Skeletal muscle satellite cell (primary cell): ENCODE data around the gene NDUFV1.

Source experiments
- H3K27me3 ChIP-seq: 2 replicates; pipeline ENCODE4 v1.7.0; 2013; ENCODE audit warnings: low read length; ENCODE audit not compliant: control insufficient read depth, insufficient read depth
- H3K36me3 ChIP-seq: 2 replicates; pipeline ENCODE4 v1.7.0; 2013; ENCODE audit warnings: mild to moderate bottlenecking, control low read depth, low read length; ENCODE audit not compliant: insufficient read depth
- H3K4me1 ChIP-seq: 2 replicates; pipeline ENCODE4 v1.7.0; 2013; ENCODE audit warnings: low read length; ENCODE audit not compliant: control insufficient read depth, insufficient read depth
- H3K4me2 ChIP-seq: 2 replicates; pipeline ENCODE4 v1.7.0; 2013; ENCODE audit warnings: mild to moderate bottlenecking, low read length
- H3K4me3 ChIP-seq: 2 replicates; pipeline ENCODE4 v1.7.0; 2013; ENCODE audit warnings: low read length
- H3K9ac ChIP-seq: 2 replicates; pipeline ENCODE4 v1.7.0; 2013; ENCODE audit warnings: mild to moderate bottlenecking, low read depth, low read length, moderate library complexity
- H3K9me3 ChIP-seq: replicated peaks from 2 replicates; pipeline ENCODE4 v1.7.0; 2013; ENCODE audit warnings: mild to moderate bottlenecking, control low read depth, low read length

NDUFV1 gene

DNA sequence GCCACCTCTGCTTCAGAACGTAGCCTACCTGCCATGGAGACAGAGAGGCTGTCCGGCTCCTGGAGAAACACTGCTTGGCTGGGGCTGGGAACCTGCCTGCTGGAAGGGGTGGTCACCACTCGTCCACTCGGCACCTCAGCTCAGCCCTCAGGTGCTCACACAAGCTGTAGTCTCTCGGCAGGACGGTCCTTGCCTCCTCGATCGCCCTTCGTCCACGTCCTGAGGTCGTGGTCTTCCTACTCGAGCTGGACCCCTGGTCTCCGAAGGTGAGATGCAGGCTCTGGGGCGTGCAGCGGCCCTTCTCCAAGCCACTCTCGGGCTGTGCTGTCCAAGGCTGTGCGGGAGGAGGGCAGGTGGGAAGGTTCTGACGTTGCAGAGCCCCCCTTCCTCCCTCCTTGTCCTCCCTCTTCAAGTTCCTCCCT lies 32.7 kb downstream of the NDUFV1 start, which contains the start of gene TBX10:
TSS of gene TBX10 (minus strand) at position 326 of the 422 bp plus-strand sequence. CDS start at position 35, 291 bp downstream.
- Histone ChIP-seq H3K9me3 (no peaks in the 10 kb centered on the region), H3K4me3 (no peak within 1 kb of the TSS), H3K27me3 (peaks cover 17% of the 10 kb centered on the region), H3K36me3 (no peaks in the 10 kb centered on the region), H3K9ac (no peak within 1 kb of the TSS), H3K4me2 (no peak within 1 kb of the TSS), H3K4me1 (no peaks in the 10 kb centered on the region)

DNA sequence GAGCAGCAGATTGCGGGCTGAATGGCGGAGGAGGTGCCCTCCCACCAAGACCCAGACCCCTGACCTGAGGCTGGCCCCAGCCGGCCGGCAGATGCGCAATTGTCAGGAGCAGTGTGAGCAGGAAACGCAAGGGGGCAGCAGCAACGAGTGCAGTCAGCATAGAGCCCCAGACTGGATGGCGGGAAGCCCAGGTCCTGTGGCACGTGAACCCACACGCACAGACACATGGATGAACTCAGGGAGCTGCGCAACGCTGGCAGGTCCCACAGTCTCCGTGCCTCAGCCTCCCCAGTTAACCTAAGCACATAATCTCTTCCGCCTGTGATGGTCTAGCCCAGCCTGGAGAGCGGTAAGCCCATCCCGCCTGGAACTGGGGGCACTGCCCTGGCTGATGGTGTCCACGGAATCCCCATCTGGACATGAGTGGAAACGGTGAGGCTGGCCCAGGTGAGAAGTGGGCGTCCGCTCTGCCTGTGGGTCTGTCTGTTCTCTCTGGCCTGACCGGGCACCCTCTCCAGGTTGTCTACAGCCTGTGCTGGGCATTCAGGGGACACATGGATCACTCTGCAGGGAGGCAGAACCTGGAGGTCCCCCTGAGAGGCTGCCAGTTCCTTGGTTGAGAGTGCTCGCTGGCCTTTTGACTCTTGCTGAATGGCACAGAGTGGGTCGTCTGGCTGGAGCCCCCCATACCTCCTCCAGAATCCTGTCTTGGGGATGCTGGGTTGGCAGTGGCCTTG lies 33.5 kb downstream of the NDUFV1 start:
- Histone ChIP-seq H3K9ac (no peak overlapping the region), H3K9me3 (no peaks in the 10 kb centered on the region), H3K27me3 (peaks cover 15% of the 10 kb centered on the region), H3K4me3 (no peak overlapping the region), H3K4me2 (no peak overlapping the region), H3K36me3 (no peaks in the 10 kb centered on the region), H3K4me1 (no peaks in the 10 kb centered on the region)

DNA sequence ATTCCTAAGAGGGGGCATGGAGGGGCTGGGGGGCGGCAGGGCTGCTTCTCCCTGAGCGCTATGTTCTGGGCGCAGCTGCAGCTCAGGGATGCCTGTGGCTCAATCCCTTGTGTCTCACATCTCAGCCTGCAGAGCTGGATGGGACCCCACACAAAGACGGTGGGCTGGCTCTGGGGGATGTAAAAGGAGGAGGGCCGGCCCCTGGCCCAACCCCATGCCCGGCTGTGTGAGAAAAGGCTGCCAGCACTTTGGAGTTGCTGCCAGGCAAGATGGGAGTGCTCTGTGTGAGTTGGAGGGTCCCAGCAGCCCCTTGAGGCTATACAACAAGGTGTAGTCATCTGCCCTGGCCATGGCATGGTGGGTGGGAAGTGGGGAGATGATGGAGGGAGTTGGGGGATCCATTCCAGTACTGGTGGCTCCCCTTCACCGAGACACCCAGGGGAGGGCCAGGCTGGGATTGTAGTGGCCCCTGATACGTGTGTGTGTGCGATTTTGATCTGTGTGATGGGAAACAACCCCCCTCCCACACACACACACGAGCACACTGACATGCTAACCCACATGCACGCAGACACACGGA lies 34.1 kb downstream of the NDUFV1 start:
- no peaks in the 10 kb centered on the region for H3K4me1 ChIP-seq

DNA sequence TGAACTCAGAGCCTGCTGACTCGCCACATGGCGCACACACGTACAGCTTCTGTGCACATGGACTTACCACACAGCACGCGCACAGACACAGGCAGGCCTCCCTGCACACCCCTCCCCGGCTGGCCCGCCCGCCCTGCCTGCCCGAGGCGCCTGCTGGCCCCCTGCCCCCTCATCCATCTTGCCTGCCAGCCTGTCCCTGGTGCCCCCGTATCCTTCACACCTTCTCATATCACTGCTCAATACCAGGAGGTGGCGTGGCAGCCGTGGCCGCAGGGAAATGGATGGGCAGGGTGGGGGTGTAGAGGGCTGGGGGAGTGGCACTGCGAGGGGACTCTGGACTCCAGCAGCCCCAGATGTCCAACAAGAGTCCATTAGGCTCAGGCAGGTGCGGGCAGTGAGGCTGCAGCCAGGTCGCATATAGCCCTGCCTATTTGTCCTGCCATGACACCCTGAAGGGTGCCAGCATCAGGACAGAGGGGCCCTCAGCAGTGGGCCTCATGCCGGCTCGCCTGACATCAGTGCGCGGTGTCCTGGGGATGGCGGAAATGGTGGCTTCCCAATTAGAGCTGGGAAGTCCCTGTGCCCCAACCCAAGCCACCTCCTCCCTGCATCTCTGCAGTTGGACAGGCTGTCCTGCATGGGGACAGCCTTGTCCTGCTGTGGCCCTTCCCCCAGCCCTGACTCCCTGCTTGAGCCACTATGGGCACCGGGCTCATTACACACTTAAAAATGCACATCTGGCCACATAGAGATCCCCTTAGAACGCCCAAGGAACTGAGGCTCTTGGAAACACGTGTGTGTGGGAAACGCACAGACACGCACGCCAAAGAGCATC lies 34.8 kb downstream of the NDUFV1 start:
- Histone ChIP-seq H3K4me1 (no peaks in the 10 kb centered on the region), H3K36me3 (no peaks in the 10 kb centered on the region), H3K9me3 (no peaks in the 10 kb centered on the region), H3K4me3 (no peak overlapping the region), H3K4me2 (no peak overlapping the region), H3K9ac (no peak overlapping the region), H3K27me3 (peaks cover 15% of the 10 kb centered on the region)

More for the DNA sequence above, 34.1 kb downstream of the NDUFV1 start:
- Histone ChIP-seq H3K27me3 (peaks cover 15% of the 10 kb centered on the region), H3K4me3 (no peak overlapping the region), H3K9ac (no peak overlapping the region), H3K9me3 (no peaks in the 10 kb centered on the region), H3K4me2 (no peak overlapping the region), H3K36me3 (no peaks in the 10 kb centered on the region)

DNA sequence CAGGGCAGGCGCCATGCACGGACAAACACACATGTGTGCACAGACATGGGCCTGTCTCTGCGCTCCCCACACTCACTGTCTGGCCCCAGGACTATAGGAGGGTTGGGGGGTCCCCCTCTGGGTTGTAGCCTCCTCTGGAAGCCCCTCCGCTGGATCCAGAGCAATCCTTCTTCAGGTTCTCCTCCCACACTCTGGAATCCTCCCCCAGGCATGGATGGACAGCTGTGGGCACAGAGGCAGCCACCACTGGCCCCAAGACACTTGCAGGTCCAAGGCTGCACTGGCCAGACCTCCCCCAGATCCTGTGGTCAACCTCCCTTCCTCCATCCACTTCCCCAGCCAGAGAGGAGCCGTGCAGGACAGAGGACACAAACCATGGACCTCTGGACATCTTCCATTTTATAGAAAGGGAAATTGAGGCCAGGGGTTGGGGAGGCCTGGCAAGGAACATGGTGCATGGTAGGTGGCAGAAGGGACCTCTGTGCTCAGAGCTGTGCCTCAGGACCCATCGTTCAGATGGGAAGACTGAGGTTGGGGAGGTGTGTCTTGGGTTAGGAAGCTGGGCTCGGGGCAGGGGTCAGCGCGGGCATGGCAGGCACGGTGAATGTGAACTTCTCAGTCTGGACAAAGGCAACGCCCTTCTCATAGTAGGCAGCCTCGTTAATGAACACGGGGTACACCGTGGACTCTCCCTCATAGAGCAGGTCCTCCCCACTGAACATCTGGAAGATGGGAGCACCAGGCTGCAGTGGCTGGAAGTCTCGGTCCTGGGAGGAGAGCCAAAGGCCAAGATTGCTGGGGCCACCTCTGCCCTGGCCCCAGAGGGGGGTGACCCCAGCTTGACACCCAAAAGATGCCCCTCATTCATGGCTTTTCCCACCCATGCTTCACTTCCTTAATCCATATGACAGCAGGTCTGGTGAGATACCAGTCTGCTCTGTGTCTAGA lies 35.7 kb downstream of the NDUFV1 start:
- H3K27me3 ChIP-seq = peaks cover 15% of the 10 kb centered on the region
- no peak overlapping the region for H3K9ac ChIP-seq

DNA sequence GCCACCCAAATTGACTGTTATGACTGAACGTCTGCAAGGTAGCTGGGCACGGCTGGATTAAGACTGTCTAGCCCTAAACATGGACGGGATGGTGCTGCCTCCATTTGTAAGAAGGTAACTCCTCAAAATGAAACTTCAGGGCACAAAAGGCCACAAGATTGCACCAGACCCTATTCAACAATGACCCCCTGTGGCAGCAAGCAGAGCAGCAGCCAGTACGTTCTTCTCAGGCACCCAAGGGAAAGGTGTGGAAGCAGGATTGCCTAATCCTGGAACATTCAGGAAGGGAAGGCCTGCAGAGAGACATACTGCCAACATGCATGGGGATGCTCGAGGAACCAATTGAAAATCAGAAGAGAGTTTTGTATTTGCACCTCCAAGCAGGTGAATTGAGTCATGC lies 37.3 kb downstream of the NDUFV1 start:
- Histone ChIP-seq H3K4me3 (no peak overlapping the region), H3K4me1 (no peaks in the 10 kb centered on the region), H3K36me3 (no peaks in the 10 kb centered on the region), H3K9me3 (no peaks in the 10 kb centered on the region), H3K4me2 (no peak overlapping the region), H3K9ac (no peak overlapping the region), H3K27me3 (peaks cover 24% of the 10 kb centered on the region)

More for the DNA sequence above, 35.7 kb downstream of the NDUFV1 start:
- H3K36me3 ChIP-seq = no peaks in the 10 kb centered on the region
- H3K4me2 ChIP-seq = no peak overlapping the region
- H3K4me3 ChIP-seq = no peak overlapping the region
- H3K9me3 ChIP-seq = no peaks in the 10 kb centered on the region
- H3K4me1 ChIP-seq = no peaks in the 10 kb centered on the region

DNA sequence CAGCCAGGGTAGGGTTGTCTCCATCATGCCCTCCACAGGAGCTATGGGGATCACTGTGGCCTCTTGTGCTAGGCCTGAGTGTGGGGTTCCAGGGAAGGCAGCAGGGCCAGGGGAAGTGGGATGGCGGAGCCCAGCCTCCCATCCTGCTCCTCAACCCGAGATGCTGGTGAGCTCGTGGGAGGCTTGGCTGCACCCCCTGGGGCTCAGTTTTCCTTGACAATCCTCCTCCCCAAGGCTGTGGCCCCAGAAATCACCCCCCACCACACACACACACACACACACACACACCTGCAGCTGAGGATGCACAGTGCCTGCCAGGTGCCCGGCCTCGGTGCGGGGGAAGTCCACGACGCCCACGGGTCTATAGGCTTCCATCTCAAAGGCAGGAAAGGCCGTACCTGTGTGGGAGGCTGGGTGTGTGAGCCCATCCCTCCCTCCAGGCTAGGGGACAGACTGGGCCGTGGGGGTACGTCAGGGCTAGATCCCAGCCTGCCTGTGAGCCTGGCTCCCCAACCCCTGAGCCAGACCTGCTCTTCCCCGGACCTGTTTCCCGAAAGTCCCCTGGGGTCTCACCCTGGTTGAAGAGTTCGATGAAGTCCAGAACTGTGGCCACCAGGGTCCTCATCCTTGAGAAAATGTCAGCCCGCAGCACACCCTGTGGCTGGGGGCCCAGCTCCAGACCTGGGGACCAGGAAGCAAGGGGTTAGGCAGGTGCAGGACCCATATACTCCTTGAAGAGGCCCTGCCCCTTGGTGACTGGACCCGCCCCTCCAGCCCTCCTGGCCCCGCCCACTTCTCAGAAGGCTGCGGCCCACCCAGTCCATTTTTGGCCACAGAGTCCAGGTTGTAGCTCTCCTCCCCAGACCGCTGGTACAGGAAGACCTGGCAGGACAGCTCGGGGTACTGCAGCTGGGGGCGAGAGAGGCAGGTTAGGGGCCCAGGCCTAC lies 38.0 kb downstream of the NDUFV1 start:
- Histone ChIP-seq H3K36me3 (no peaks in the 10 kb centered on the region), H3K9ac (no peak overlapping the region), H3K27me3 (peaks cover 20% of the 10 kb centered on the region), H3K4me2 (no peak overlapping the region), H3K9me3 (no peaks in the 10 kb centered on the region), H3K4me1 (no peaks in the 10 kb centered on the region), H3K4me3 (no peak overlapping the region)

DNA sequence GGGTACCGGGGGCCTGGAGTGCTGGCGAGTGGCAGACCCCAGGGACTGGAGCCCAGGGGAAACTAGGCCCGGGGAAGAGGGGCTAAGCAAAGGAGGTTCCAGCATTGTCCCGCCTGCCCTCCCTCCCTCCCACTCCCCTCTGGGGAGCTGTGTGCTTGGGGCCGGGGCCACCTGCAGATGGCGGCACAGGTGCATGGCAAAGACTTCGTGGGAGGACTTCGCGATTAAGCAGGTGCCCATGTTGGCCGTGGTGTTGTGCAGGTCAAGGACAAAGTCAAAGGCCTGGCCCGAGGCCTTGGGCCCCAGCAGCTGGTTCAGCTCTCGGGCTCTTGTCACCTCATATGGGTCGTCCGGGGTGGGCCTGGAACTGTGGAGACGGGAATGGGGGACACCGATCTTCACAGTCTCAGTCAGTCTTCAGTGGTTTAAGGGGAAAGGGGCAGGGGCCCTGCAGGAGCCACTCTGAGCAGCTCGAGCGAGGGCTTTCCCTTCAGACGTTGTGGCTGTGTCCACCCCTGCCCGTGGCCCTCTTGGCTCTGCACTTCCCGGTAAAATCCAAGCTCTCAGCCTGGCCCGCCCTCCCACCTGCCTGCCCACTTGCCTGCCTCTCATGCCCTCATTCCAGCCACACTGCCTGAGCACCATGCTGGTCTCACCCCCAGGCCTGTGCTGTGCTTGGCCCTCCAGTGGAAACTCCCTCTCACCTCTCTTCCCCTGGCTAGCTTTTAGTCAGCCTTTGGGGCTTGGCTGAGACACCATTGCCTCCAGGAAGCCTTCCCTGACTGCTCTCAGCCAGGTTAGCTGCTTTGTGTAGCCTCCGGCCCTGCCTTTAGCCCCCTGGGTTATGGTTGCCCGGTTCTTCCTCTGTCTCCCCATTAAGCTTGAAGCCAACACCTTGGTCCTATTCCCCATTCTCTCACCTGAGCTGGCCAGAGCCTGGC lies 39.1 kb downstream of the NDUFV1 start:
- Histone ChIP-seq H3K9ac (no peak overlapping the region), H3K9me3 (no peaks in the 10 kb centered on the region), H3K36me3 (no peaks in the 10 kb centered on the region), H3K27me3 (peaks cover 15% of the 10 kb centered on the region), H3K4me1 (no peaks in the 10 kb centered on the region), H3K4me2 (no peak overlapping the region), H3K4me3 (no peak overlapping the region)

DNA sequence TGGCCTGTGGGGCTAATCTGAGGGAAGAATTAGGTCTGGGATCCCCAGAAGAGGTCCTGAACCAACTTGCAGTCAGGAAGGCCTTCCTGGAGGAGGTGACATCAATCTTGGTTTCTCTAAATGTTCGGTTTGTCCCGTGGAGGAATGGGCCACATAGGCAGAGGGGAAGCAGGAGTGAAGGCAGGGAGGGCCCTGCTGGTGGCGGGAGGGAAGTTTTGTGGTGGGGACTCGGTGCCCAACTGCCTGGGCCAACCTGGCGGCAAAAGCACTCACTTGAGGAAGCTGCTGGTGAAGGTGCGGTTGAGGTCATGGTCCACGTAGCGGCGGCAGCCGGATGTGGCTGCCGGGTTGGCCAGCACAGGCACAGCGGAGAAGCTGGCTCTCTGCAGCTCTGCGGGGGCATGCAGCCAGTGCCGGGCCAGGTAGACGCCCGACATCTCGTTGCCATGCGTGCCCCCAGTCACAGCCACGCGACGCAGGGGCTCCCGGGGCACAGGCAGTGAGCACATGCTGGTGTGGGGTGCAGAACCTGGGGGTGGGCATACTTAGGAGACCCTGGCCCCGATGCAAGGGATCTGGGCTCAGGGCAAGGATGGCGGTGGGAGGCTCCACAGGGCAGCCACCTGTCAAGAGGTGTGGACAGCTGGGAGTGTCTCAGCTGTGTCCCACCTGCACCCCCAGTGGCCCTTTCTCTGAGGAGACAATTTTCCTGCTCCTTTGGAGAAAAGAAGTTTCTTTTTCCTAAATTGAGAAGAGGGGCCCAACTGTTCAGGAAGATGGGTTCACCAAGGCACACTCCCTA lies 40.0 kb downstream of the NDUFV1 start:
- Histone ChIP-seq H3K9ac (no peak overlapping the region), H3K4me1 (no peaks in the 10 kb centered on the region), H3K9me3 (no peaks in the 10 kb centered on the region), H3K4me2 (no peak overlapping the region), H3K36me3 (no peaks in the 10 kb centered on the region), H3K4me3 (no peak overlapping the region), H3K27me3 (peaks cover 12% of the 10 kb centered on the region)
